ENCODE data around the gene FERMT1. TPM values are rescaled to one million over a fixed set of nuclear protein-coding genes. Genes with fewer than 3 reads are reported as not detected.

FERMT1 gene
- total RNA-seq = 3.0 and 10.9 TPM in 2 replicates

GRCh38 chr20:6122873-6123648 is at the start of gene FERMT1:
Gene FERMT1, minus strand, starts transcription at chr20:6123030. Its CDS starts 3,476 bp downstream, at chr20:6119554.

GRCh38 chr20:6053776-6054688 is 68.8 kb downstream of the FERMT1 start, which contains the start of gene LRRN4:
Gene LRRN4, minus strand, starts transcription at chr20:6054060. Its CDS starts 1,261 bp downstream, at chr20:6052799.

Other genes starting within 250 kb of the FERMT1 start
- gene CHGB, start 211.5 kb downstream of the FERMT1 start, total RNA-seq = under 0.01 and 0.18 TPM in 2 replicates
- 5.3 and 15.2 TPM in 2 replicates for gene TRMT6, start 172.5 kb downstream of the FERMT1 start, total RNA-seq
- gene MCM8, start 172.4 kb downstream of the FERMT1 start, total RNA-seq = 3.9 and 12.0 TPM in 2 replicates
- gene CRLS1, start 116.9 kb downstream of the FERMT1 start, total RNA-seq = 37.1 and 45.2 TPM in 2 replicates
- gene LRRN4, start 69.0 kb downstream of the FERMT1 start, total RNA-seq = 0.14 TPM in 1 of 2 replicates, not detected in the other

Measured in smooth muscle cell of the umbilical artery (primary cell).